HG03025 (cell line): ENCODE data around the gene PPP2R2D.
"Not testable (repeated sequence)": the region's sequence is repeated elsewhere in the genome, so short reads cannot be mapped to it uniquely, and the experiment has no call there.

Experiments
- ATAC-seq: cut with Tn5 transposase; IDR thresholded peaks from one replicate; pipeline ENCODE4 v1.9.1; 2021; ENCODE audit warnings: mild to moderate bottlenecking, moderate library complexity; ENCODE audit not compliant: unreplicated experiment, low FRiP score

Gene PPP2R2D

GRCh38 chr10:131865223-131865917, 35.4 kb upstream of the PPP2R2D start:
- ATAC-seq: no peak

GRCh38 chr10:131866673-131867072, 34.1 kb upstream of the PPP2R2D start:
- ATAC-seq: no peak

- no peak for ATAC-seq
Observed at GRCh38 chr10:131868436-131868835, 32.4 kb upstream of the PPP2R2D start.

- no peak for ATAC-seq
Observed at GRCh38 chr10:131869344-131869743, 31.5 kb upstream of the PPP2R2D start.

- no peak for ATAC-seq
Observed at GRCh38 chr10:131870411-131870810, 30.4 kb upstream of the PPP2R2D start.

- no peak for ATAC-seq
Observed at GRCh38 chr10:131870831-131871672, 29.8 kb upstream of the PPP2R2D start.

- ATAC-seq: no peak
Observed at GRCh38 chr10:131871673-131872005, 29.2 kb upstream of the PPP2R2D start.

GRCh38 chr10:131872011-131872826, 28.6 kb upstream of the PPP2R2D start:
- no peak for ATAC-seq

- ATAC-seq: no peak
Observed at GRCh38 chr10:131872827-131873375, 27.9 kb upstream of the PPP2R2D start.

GRCh38 chr10:131874991-131875451, 25.8 kb upstream of the PPP2R2D start:
- ATAC-seq: no peak

GRCh38 chr10:131875501-131875900, 25.3 kb upstream of the PPP2R2D start:
- no peak for ATAC-seq

- ATAC-seq: no peak
Observed at GRCh38 chr10:131876017-131876416, 24.8 kb upstream of the PPP2R2D start.

- ATAC-seq: no peak
Observed at GRCh38 chr10:131876508-131876907, 24.3 kb upstream of the PPP2R2D start.

- ATAC-seq: no peak
Observed at GRCh38 chr10:131880016-131880590, 20.7 kb upstream of the PPP2R2D start.

- no peak for ATAC-seq
Observed at GRCh38 chr10:131881104-131881880, 19.5 kb upstream of the PPP2R2D start.

- no peak for ATAC-seq
Observed at GRCh38 chr10:131882151-131882550, 18.7 kb upstream of the PPP2R2D start.

- no peak for ATAC-seq
Observed at GRCh38 chr10:131882590-131883451, 18.0 kb upstream of the PPP2R2D start.

GRCh38 chr10:131883621-131884393, 17.0 kb upstream of the PPP2R2D start:
- ATAC-seq: not testable (repeated sequence)
